22Rv1 (cell line): ENCODE measurements around the gene BAMBI.

Source experiments
- H3K27ac ChIP-seq: fragments of 450-650 bp; 2 replicates; pipeline ENCODE4 v1.5.1; 2017
- CTCF ChIP-seq: fragments of 450-650 bp; IDR thresholded peaks from 2 replicates; pipeline ENCODE4 v1.5.1; 2017; ENCODE audit warnings: mild to moderate bottlenecking
- ZFX ChIP-seq: fragments of 450-650 bp; IDR thresholded peaks from 2 replicates; pipeline ENCODE4 v1.6.1; 2017; ENCODE audit warnings: antibody characterized with exemption, borderline replicate concordance

BAMBI gene

GRCh38 chr10:28676968-28677887 is at the start of gene BAMBI:
TSS of gene BAMBI (plus strand) at chr10:28677521. CDS start at chr10:28677898, 377 bp downstream.
- TF ChIP-seq CTCF, result peak; percentile 49
- TF ChIP-seq ZFX, result no peak
- no peak within 1 kb of the TSS for H3K27ac ChIP-seq

DNA sequence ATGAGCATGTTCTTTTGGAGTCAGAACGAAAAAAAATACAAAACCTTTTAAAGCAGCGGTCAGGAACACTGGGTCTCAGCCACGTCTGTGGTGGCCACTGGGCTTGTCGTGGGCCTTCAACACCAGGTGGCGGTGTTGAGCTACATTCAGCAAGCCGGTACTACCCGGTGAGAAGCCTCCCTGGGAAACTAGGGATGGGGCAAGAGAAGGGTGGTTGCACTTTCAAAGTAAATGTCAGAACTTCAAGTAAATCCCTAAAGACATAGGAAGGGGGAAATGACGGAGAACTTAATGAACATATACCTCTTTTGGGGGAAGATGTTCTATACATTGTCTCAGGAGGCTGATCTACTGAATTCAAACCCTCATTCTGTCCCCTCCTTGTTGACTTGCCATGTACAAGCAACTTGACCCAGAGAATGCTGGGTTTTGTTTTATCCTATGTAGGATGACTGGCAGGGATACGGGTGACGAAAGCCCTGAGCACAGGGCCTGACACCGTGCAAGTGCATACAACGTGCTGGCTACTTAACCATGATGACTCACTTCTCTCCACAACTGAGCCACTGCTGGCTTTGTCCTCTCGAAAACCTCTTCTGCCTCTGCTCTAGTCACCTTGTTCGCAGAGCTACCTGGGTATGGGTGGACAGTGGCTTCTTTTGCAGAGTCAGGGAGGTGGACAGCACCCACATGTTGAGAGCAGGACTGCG is 49.0 kb upstream of the BAMBI start:
- no peak overlapping the region for H3K27ac ChIP-seq
- peak; percentile 92 for TF ChIP-seq CTCF
- no peak for TF ChIP-seq ZFX

GRCh38 chr10:28631896-28632583 is 45.3 kb upstream of the BAMBI start:
- H3K27ac ChIP-seq, result no peak overlapping the region

GRCh38 chr10:28632584-28632945 is 44.8 kb upstream of the BAMBI start:
- no peak overlapping the region for H3K27ac ChIP-seq
- TF ChIP-seq CTCF, result no peak
- no peak for TF ChIP-seq ZFX

More at GRCh38 chr10:28631896-28632583, 45.3 kb upstream of the BAMBI start:
- no peak for TF ChIP-seq CTCF
- TF ChIP-seq ZFX, result no peak

DNA sequence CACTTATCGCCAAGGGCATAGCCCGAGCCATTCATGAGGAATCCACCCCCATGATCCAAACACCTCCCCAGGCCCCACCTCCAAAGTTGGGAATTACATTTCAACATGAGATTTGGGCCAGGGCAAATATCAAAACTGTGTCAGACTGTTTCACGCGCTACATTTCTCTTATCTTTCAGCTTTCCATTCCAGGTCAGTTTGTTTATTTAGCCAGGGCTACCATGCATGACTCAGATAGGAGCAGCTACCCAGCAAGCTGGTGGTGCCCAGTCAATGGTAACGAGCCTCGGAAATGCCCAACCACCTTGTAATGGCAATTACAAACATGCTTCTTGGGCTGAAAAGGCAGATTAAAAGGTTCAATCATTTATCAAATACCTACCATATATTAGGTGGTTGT is 43.6 kb upstream of the BAMBI start:
- H3K27ac ChIP-seq, result no peak overlapping the region
- TF ChIP-seq ZFX (no peak), CTCF (no peak)

DNA sequence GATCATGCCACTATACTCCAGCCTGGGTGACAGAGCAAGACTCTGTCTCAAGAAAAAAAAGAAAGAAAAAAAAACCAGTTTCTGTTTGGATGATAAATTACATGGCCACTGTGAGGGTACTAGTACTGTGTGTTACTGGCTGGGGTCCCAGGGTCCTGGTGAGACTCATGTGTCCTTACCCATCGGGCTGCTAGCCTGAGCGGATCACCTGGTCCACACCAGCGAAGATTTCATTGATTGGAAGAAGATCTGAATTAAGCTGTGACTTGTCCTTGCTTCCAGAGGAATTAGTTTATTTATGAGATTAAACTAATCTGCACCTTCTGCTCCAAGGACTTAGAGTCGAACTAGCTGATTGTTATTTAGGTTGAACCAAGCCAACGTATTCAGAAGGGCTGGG is 40.0 kb upstream of the BAMBI start:
- no peak for TF ChIP-seq ZFX
- no peak for TF ChIP-seq CTCF
- H3K27ac ChIP-seq, result no peak overlapping the region
